HCT116 (cell line): ENCODE measurements around the gene PXK. TPM values are rescaled to one million over a fixed set of nuclear protein-coding genes. Genes with fewer than 3 reads are reported as not detected.

ENCODE experiments used
- ATAC-seq: fragments of 200-7000 bp; cut with Tn5 transposase; 2 replicates; pipeline ENCODE4 v1.9.1; 2020; ENCODE audit warnings: mild to moderate bottlenecking, moderate library complexity
- BruUV-seq: library from RNA; stranded (reverse); fragments of 400-500 nt; replicated peaks from 2 replicates; lab custom pipeline; 2021; lab: Mats Ljungman, UMichigan
- CTCF ChIA-PET: fragments of 300-600 bp; sonication (Branson Sonifier 250); formaldehyde crosslinking; loops from one replicate; lab custom pipeline; 2021; ENCODE audit warnings: antibody characterized with exemption; lab: Charles Lee
- POLR2A ChIA-PET: fragments of 300-600, 350-600 bp; sonication (Branson Sonifier 250); formaldehyde crosslinking; loops from one replicate; lab custom pipeline; 2021; ENCODE audit warnings: antibody characterized with exemption; lab: Charles Lee
- RAD21 ChIA-PET, 2 experiments: fragments of 300-600 bp; sonication (Branson Sonifier 250); formaldehyde crosslinking; loops; one replicate each; lab custom pipeline; 2023; ENCODE audit warnings: low total read pairs in 2 of 2; ENCODE audit not compliant: uncharacterized antibody in 2 of 2, unreplicated experiment in 2 of 2, low non-redundant PET in 1 of 2; lab: Charles Lee
- DNase-seq: peaks from one replicate; pipeline ENCODE4 v3.0.0-alpha.2; 2010; ENCODE audit warnings: low read depth, low spot score
- H2AFZ ChIP-seq: fragments of 200-600 bp; shearing (Covaris generic), sonication (generic); 2 replicates; pipeline ENCODE4 v1.6.1; 2017; ENCODE audit warnings: low read depth, mixed run types, mixed read lengths, antibody characterized with exemption, low read length; ENCODE audit not compliant: poor library complexity, severe bottlenecking
- H3K27ac ChIP-seq: 2 replicates; pipeline ENCODE4 v1.5.1; 2012; ENCODE audit warnings: low read depth, low read length
- H3K27me3 ChIP-seq: fragments of 200-600 bp; sonication (generic); 2 replicates; pipeline ENCODE4 v1.6.1; 2016; ENCODE audit warnings: mixed run types, low read length, mixed read lengths; ENCODE audit not compliant: insufficient read depth
- H3K36me3 ChIP-seq, 2 experiments: fragments of 200-500 bp in 1 of 2; fragments of 200-600 bp in 1 of 2; sonication (Bioruptor generic) in 1 of 2; sonication (generic) in 1 of 2; 2 replicates each; pipeline versions ENCODE4 v1.5.1 to v1.6.1; 2014 to 2016; ENCODE audit warnings: low read length in 2 of 2, inconsistent platforms in 1 of 2, mixed read lengths in 1 of 2, mixed run types in 1 of 2; ENCODE audit not compliant: insufficient read depth in 2 of 2, control insufficient read depth in 1 of 2
- H3K4me1 ChIP-seq, 2 experiments: fragments of 200-600 bp in 1 of 2; sonication (generic) in 1 of 2; 2 replicates each; pipeline versions ENCODE4 v1.5.1 to v1.6.1; 2012 to 2017; ENCODE audit warnings: low read length in 2 of 2, inconsistent platforms in 1 of 2, mild to moderate bottlenecking in 1 of 2, mixed read lengths in 1 of 2, mixed run types in 1 of 2, moderate library complexity in 1 of 2; ENCODE audit not compliant: insufficient read depth in 2 of 2, control insufficient read depth in 1 of 2
- H3K4me2 ChIP-seq: fragments of 200-600 bp; sonication (generic); 2 replicates; pipeline ENCODE4 v1.6.1; 2017; ENCODE audit warnings: mixed run types, low read length, mixed read lengths
- H3K4me3 ChIP-seq, 2 experiments: fragments of 200-600 bp in 1 of 2; sonication (generic) in 1 of 2; replicated peaks in 1 of 2; 2 replicates each; pipeline ENCODE4 v1.5.1; 2011 to 2016; ENCODE audit warnings: low read length in 2 of 2, control low read depth in 1 of 2, low read depth in 1 of 2, mild to moderate bottlenecking in 1 of 2, mixed read lengths in 1 of 2, mixed run types in 1 of 2
- H3K79me2 ChIP-seq: fragments of 200-600 bp; sonication (generic); 2 replicates; pipeline ENCODE4 v1.6.1; 2017; ENCODE audit warnings: mild to moderate bottlenecking, mixed run types, low read length, moderate library complexity, mixed read lengths; ENCODE audit not compliant: insufficient read depth
- H3K9ac ChIP-seq: fragments of 200-600 bp; sonication (generic); 2 replicates; pipeline ENCODE4 v1.6.1; 2016; ENCODE audit warnings: low read length, mixed read lengths
- H3K9me2 ChIP-seq: fragments of 200-600 bp; sonication (generic), shearing (Covaris generic); 2 replicates; pipeline ENCODE4 v1.6.1; 2017; ENCODE audit warnings: mixed run types, mild to moderate bottlenecking, moderate library complexity; ENCODE audit not compliant: insufficient read depth
- H3K9me3 ChIP-seq, 2 experiments: fragments of 200-500 bp in 1 of 2; fragments of 200-600 bp in 1 of 2; sonication (Bioruptor generic) in 1 of 2; sonication (generic) in 1 of 2; 2 replicates each; pipeline ENCODE4 v1.6.1; 2014 to 2017; ENCODE audit warnings: low read length in 2 of 2, mixed read lengths in 2 of 2, inconsistent platforms in 1 of 2, low read depth in 1 of 2, mild to moderate bottlenecking in 1 of 2, mixed run types in 1 of 2, moderate library complexity in 1 of 2; ENCODE audit not compliant: control insufficient read depth in 1 of 2, insufficient read depth in 1 of 2
- H4K20me1 ChIP-seq: fragments of 200-600 bp; sonication (generic), shearing (Covaris generic); 2 replicates; pipeline ENCODE4 v1.6.1; 2017; ENCODE audit warnings: mixed run types, mild to moderate bottlenecking, moderate library complexity; ENCODE audit not compliant: insufficient read depth
- CEBPB ChIP-seq: IDR thresholded peaks from 2 replicates; pipeline ENCODE4 v1.6.1; 2012; ENCODE audit warnings: low read depth
- EGR1 ChIP-seq: IDR thresholded peaks from 2 replicates; pipeline ENCODE4 v1.6.1; 2012; ENCODE audit warnings: low read depth
- ELF1 ChIP-seq: IDR thresholded peaks from 2 replicates; pipeline ENCODE4 v1.6.1; 2012; ENCODE audit warnings: low read depth, borderline replicate concordance
- EZH2 ChIP-seq: fragments of 200-600 bp; sonication (generic); IDR thresholded peaks from 2 replicates; pipeline ENCODE4 v1.6.1; 2017; ENCODE audit warnings: antibody characterized with exemption, mixed run types
- EZH2phosphoT487 ChIP-seq: fragments of 200-600 bp; IDR thresholded peaks from 2 replicates; pipeline ENCODE4 v1.6.1; 2018; ENCODE audit warnings: antibody characterized with exemption, borderline replicate concordance
- JUND ChIP-seq: IDR thresholded peaks from 2 replicates; pipeline ENCODE4 v1.6.1; 2012
- POLR2A ChIP-seq: IDR thresholded peaks from 2 replicates; pipeline ENCODE4 v1.7.0; 2011; ENCODE audit warnings: borderline replicate concordance; ENCODE audit not compliant: insufficient read depth, insufficient read length; ENCODE audit errors: extremely low read depth
- RAD21 ChIP-seq: IDR thresholded peaks from 2 replicates; pipeline ENCODE4 v1.6.1; 2012; ENCODE audit warnings: low read depth, mild to moderate bottlenecking
- SIN3A ChIP-seq: IDR thresholded peaks from 2 replicates; pipeline ENCODE4 v1.6.1; 2012; ENCODE audit warnings: low read depth
- SP1 ChIP-seq: IDR thresholded peaks from 2 replicates; pipeline ENCODE4 v1.6.1; 2012; ENCODE audit warnings: low read depth
- TCF7L2 ChIP-seq: IDR thresholded peaks from 2 replicates; pipeline ENCODE4 v1.7.0; 2011; ENCODE audit warnings: borderline replicate concordance, inconsistent platforms; ENCODE audit not compliant: insufficient read depth, insufficient read length; ENCODE audit errors: extremely low read depth
- YY1 ChIP-seq: IDR thresholded peaks from 2 replicates; pipeline ENCODE4 v1.6.1; 2011; ENCODE audit warnings: low read length, low read depth, moderate library complexity, mild to moderate bottlenecking; ENCODE audit not compliant: insufficient replicate concordance; ENCODE audit errors: extremely low read depth
- ZNF274 ChIP-seq: fragments of 200-500 bp; sonication (Bioruptor generic); IDR thresholded peaks from 2 replicates; pipeline ENCODE4 v1.6.1; 2014; ENCODE audit warnings: mild to moderate bottlenecking, low read depth, low read length, inconsistent platforms
- intact Hi-C: fragments of 100-400 bp; cut with micrococcal nuclease; formaldehyde crosslinking; loops from 2 replicates; pipeline ENCODE4 v1.10.0; 2022
- total RNA-seq: library from RNA; stranded (reverse); gene quantifications from one replicate; pipeline ENCODE4 v1.2.1, GENCODE V29; 2021; ENCODE audit not compliant: unreplicated experiment
- TF ChIP-seq, protein P1 (sequence below), 3 experiments: fragments of 200-600 bp in 1 of 3; sonication (generic) in 1 of 3; IDR thresholded peaks in 2 of 3; conservative IDR thresholded peaks in 1 of 3; 2 replicates each; pipeline ENCODE4 v1.5.1; 2012 to 2017; ENCODE audit warnings: low read depth in 2 of 3, low read length in 2 of 3, antibody characterized with exemption in 1 of 3, borderline replicate concordance in 1 of 3, control low read depth in 1 of 3, mild to moderate bottlenecking in 1 of 3, mixed read lengths in 1 of 3, mixed run types in 1 of 3, moderate library complexity in 1 of 3; ENCODE audit not compliant: insufficient read depth in 1 of 3
- TF ChIP-seq, protein P2 (sequence below): IDR thresholded peaks from 2 replicates; pipeline ENCODE4 v1.6.1; 2012
- TF ChIP-seq, protein P3 (sequence below): IDR thresholded peaks from 2 replicates; pipeline ENCODE4 v1.6.1; 2012

Gene PXK
- total RNA-seq, 1 experiment from 2014 or later = 10.2 TPM

DNA sequence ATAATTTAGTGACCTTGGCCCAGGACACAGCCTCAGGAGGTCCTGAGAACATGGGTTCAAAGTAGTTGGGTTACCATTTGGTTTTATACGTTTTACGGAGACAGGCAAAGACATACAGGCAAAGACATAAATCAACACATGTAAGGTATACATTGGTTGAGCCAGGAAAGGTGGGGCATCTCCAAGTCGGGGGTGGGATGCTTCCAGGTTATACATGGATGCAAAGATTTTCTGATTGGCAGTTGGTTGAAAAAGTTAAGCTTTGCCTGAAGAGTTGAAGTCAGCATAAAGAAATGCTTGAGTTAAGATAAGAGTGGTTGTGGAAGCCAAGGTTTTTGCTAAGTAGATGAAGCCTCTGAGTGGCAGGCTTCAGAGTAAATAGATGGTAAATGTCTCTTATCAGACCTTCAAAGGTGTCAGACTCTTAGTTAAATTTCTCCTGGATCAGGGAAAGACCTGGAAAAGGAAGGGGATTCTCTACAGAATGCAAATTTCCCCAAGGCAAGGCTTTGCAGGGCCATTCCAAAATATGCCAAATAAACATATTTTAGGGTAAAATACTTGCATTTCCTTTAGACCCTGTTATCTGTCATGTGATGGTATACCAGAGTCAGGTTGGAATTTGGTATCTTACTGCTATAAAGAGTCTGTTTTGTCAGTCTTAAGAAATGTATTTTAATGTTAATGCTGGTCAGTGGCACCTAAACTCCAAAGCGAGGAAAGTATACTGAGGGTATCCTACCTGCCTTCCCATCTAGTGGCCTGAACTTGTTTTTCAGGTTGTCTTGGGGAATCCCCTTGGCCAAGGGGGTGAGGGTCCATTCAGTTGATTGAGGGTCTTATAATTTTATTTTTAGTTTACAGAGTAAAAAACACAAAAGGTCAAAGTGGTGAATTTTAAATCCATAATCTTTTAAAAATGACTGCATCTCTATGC, 109.1 kb downstream of the PXK start:
- H3K36me3 ChIP-seq = no peaks in the 10 kb centered on the region
- intact Hi-C loops = no loop called here
- POLR2A ChIA-PET = no interaction called here
- H3K9me3 ChIP-seq = no peaks in the 10 kb centered on the region
- no peak overlapping the region for H3K27ac ChIP-seq
- no peaks in the 10 kb centered on the region for H3K9me2 ChIP-seq
- CTCF ChIA-PET = no interaction called here
- RAD21 ChIA-PET = no interaction called here
- no peaks in the 10 kb centered on the region for H4K20me1 ChIP-seq
- no peaks in the 10 kb centered on the region for H3K79me2 ChIP-seq
- no peak for TF ChIP-seq SP1
- no peak overlapping the region for H3K4me2 ChIP-seq
- H3K27me3 ChIP-seq = no peaks in the 10 kb centered on the region
- H3K9ac ChIP-seq = no peak overlapping the region
- ATAC-seq (no peak), DNase-seq (no peak)
- H2AFZ ChIP-seq = no peak overlapping the region
- BruUV-seq = no TSS peak
- H3K4me1 ChIP-seq = no peaks in the 10 kb centered on the region
- H3K4me3 ChIP-seq = no peak overlapping the region

DNA sequence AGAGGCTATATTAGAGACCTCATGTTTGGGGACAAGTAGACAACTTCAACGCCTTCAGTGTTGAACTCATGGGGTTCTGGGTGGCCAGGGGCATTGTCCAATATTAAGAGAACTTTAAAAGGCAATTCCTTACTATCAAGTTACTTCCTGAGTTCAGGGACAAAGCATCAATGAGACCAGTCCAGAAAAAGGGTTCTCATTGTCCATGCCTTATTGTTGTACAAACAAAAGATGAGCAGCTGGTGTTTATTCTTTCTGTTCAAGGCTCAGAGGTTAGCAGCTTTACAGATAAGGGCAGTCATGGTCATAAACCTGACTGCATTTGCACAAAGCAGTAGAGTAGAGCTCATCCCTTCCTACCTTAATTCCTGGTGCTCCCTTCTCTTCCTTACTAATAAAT, 119.5 kb downstream of the PXK start:
- DNase-seq (no peak), ATAC-seq (no peak)
- BruUV-seq = no TSS peak
- Histone ChIP-seq H3K9me3 (no peaks in the 10 kb centered on the region; a peak in 1 of 4 replicates), H2AFZ (no peak overlapping the region), H3K9me2 (no peaks in the 10 kb centered on the region), H3K27ac (no peak overlapping the region), H3K4me2 (no peak overlapping the region), H3K36me3 (no peaks in the 10 kb centered on the region), H3K27me3 (no peaks in the 10 kb centered on the region), H3K79me2 (no peaks in the 10 kb centered on the region), H3K4me1 (no peaks in the 10 kb centered on the region), H4K20me1 (no peaks in the 10 kb centered on the region), H3K9ac (no peak overlapping the region), H3K4me3 (no peak overlapping the region)
- intact Hi-C loops = no loop called here
- ChIA-PET CTCF (no interaction called here), POLR2A (no interaction called here), RAD21 (no interaction called here)
- TF ChIP-seq YY1 (no peak), TCF7L2 (no peak), POLR2A (no peak), SP1 (no peak), CEBPB (no peak), EZH2phosphoT487 (no peak), EZH2 (no peak), ELF1 (no peak), RAD21 (no peak), ZNF274 (no peak), EGR1 (no peak), JUND (no peak), SIN3A (no peak)
- TF ChIP-seq, protein P1, sequence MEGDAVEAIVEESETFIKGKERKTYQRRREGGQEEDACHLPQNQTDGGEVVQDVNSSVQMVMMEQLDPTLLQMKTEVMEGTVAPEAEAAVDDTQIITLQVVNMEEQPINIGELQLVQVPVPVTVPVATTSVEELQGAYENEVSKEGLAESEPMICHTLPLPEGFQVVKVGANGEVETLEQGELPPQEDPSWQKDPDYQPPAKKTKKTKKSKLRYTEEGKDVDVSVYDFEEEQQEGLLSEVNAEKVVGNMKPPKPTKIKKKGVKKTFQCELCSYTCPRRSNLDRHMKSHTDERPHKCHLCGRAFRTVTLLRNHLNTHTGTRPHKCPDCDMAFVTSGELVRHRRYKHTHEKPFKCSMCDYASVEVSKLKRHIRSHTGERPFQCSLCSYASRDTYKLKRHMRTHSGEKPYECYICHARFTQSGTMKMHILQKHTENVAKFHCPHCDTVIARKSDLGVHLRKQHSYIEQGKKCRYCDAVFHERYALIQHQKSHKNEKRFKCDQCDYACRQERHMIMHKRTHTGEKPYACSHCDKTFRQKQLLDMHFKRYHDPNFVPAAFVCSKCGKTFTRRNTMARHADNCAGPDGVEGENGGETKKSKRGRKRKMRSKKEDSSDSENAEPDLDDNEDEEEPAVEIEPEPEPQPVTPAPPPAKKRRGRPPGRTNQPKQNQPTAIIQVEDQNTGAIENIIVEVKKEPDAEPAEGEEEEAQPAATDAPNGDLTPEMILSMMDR (IDR thresholded peaks at IDR 0.05 in 2 of 3, conservative IDR thresholded peaks at IDR 0.05 in 1 of 3; ENCODE audit: borderline replicate concordance in 1 of 3, insufficient read depth in 1 of 3, low read depth in 2 of 3, low read length in 2 of 3) = no peak
- TF ChIP-seq, protein P2, sequence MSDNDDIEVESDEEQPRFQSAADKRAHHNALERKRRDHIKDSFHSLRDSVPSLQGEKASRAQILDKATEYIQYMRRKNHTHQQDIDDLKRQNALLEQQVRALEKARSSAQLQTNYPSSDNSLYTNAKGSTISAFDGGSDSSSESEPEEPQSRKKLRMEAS = no peak
- TF ChIP-seq, protein P3, sequence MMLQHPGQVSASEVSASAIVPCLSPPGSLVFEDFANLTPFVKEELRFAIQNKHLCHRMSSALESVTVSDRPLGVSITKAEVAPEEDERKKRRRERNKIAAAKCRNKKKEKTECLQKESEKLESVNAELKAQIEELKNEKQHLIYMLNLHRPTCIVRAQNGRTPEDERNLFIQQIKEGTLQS = no peak
